AG09319 (cell line): ENCODE results near the gene VAPA.

Experiments used
- DNase-seq: peaks from one replicate; pipeline ENCODE4 v3.0.0-alpha.2; 2010; ENCODE audit warnings: low read depth; ENCODE audit errors: extremely low read depth
- TF ChIP-seq, protein P1 (sequence below): IDR thresholded peaks from 2 replicates; pipeline ENCODE4 v1.5.1; 2011; ENCODE audit warnings: low read depth, mild to moderate bottlenecking, inconsistent platforms, low read length, moderate library complexity

Gene VAPA, protein sequence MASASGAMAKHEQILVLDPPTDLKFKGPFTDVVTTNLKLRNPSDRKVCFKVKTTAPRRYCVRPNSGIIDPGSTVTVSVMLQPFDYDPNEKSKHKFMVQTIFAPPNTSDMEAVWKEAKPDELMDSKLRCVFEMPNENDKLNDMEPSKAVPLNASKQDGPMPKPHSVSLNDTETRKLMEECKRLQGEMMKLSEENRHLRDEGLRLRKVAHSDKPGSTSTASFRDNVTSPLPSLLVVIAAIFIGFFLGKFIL

DNA sequence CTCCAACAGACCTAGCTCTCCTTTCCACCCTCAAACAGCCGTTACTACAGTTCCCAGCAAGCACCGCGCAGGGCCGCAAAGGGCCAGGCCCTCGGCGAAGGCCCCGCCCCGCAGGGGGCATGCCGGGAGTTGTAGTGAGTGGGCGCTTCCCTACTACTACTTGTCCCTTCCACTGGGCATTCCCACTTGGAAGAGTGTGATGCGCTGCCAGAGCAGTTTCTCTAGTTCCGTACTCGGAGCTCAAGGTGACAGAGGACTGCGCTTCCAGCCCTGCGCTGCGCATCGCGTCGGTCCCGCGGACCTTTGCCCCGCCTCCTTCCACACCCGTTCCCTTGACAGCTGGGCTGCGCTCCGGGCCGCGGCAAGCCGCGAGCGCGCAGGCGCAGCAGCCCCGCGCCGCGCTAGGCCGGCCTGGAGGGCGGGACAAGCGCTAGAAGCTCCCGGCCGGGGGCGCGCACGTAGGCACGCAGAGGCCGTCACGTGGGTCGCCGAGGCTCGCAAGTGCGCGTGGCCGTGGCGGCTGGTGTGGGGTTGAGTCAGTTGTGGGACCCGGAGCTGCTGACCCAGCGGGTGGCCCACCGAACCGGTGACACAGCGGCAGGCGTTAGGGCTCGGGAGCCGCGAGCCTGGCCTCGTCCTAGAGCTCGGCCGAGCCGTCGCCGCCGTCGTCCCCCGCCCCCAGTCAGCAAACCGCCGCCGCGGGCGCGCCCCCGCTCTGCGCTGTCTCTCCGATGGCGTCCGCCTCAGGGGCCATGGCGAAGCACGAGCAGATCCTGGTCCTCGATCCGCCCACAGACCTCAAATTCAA is at the start of gene VAPA:
Gene VAPA, plus strand, starts transcription at position 491 of the 808 bp plus-strand sequence. Its CDS starts 241 bp downstream, at position 732.
- DNase-seq: peak; percentile 89
- TF ChIP-seq, protein P1, sequence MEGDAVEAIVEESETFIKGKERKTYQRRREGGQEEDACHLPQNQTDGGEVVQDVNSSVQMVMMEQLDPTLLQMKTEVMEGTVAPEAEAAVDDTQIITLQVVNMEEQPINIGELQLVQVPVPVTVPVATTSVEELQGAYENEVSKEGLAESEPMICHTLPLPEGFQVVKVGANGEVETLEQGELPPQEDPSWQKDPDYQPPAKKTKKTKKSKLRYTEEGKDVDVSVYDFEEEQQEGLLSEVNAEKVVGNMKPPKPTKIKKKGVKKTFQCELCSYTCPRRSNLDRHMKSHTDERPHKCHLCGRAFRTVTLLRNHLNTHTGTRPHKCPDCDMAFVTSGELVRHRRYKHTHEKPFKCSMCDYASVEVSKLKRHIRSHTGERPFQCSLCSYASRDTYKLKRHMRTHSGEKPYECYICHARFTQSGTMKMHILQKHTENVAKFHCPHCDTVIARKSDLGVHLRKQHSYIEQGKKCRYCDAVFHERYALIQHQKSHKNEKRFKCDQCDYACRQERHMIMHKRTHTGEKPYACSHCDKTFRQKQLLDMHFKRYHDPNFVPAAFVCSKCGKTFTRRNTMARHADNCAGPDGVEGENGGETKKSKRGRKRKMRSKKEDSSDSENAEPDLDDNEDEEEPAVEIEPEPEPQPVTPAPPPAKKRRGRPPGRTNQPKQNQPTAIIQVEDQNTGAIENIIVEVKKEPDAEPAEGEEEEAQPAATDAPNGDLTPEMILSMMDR: no peak

DNA sequence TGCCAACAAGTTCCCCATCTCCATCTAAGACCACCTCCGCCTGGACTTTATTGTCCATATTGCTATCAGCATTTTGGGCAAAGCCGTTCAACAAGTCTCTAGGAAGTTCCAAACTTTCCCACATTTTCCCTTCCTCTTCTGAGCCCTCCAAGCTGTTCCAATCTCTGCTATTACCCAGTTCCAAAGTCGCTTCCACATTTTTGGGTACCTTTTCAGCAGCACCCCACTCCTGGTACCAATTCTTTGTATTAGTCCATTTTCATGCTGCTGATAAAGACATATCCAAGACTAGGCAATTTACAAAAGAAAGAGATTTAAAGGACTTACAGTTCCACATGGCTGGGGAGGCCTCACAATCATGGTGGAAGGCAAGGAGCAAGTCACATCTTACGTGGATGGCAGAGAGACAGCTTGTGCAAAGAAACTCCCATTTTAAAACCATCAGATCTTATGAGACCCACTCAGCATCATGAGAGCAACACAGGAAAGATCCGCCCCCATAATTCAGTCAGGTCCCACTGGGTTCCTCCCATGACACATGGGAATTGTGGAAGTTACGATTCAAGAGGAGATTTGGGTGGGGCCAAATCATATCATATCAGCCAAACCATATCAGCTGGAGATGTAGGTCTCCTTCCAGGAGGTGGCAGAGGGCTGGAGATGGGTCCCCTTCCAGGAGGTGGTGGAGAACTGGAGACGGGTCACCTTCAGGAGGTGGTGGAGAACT is 47.9 kb upstream of the VAPA start:
- TF ChIP-seq, protein P1: no peak
- DNase-seq: no peak

DNA sequence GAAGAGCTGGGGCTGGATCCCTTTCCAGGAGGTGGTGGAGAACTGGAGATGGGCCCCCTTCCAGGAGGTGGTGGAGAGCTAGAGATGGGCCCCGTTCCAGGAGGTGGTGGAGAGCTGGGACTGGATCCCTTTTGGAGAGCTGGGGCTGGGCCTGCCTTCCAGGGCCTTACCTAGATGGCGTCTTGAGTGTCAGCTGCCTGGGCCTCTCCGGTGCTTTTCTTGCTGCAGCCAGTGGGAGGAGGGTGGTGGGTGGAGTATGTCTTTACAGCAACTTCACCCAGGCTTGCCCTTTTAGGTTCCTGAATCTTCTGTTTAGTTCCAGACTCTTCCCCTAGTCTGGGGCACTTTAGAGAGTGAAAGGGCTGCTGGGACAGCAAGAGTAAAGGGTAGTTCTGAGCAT is 47.2 kb upstream of the VAPA start:
- TF ChIP-seq, protein P1: no peak
- no peak for DNase-seq

DNA sequence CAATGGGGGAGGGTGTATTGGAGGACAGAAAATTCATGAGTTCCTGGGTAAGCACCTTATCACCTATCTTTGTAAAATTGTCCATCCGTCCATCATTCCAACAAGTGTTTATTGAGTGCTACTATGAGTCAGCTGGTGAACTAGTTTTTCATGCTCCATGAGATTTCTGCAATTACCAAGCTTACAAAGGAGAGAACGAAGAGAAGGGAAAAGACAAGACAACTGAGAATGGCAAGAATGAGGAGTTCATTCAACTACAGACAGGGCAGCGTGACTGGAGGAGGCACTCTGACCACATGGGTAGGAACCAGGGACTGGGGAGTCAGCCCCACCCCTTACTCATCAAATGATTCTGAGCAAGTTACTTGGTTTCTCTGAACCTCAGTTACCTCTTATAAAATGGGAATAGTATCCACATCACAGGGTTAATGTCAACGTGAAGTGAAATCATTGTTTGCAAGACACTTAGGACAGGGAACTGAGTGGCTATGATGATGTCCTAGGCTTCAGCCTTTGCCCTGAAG is 46.7 kb upstream of the VAPA start:
- DNase-seq: no peak

DNA sequence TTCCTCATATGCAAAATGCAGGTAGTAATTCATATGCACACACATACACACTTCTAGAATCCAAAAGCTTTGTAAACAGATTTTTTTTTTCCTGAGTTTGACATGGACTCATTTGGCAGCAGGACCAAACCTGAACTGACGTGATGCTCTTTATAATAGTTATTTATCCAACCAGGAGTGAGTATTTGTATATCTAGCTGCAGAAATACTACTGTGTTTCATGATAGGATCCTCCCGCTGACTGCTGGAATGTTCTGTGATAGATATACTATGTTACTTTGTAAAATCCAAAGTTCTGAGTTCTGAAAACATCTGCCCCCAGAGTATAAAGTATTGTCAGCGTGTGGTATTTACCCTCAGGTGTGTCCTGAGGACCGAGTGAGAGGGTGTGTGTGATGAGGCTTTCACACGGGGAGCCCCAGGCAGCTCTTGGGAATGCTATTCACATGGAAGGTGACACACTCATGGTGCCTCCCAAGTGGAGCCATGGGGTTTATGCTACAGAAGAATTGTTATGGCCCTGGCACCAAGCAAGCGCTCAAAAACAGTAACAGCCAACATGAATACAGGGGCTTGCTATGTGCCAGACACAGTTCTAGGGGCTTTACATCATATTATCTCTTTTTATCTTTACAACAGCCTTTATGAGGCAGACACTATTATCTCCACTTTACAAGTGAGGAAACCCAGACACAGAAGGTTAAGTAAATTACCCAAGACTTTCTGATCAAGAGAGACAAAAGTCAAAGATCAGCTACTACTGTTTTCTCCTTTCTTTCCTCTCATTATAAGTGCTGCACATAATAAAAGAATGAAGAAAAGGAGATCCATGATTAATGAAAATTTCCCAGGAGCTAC is 44.7 kb upstream of the VAPA start:
- TF ChIP-seq, protein P1: no peak
- DNase-seq: no peak

More for the DNA sequence above, 46.7 kb upstream of the VAPA start:
- TF ChIP-seq, protein P1: no peak

DNA sequence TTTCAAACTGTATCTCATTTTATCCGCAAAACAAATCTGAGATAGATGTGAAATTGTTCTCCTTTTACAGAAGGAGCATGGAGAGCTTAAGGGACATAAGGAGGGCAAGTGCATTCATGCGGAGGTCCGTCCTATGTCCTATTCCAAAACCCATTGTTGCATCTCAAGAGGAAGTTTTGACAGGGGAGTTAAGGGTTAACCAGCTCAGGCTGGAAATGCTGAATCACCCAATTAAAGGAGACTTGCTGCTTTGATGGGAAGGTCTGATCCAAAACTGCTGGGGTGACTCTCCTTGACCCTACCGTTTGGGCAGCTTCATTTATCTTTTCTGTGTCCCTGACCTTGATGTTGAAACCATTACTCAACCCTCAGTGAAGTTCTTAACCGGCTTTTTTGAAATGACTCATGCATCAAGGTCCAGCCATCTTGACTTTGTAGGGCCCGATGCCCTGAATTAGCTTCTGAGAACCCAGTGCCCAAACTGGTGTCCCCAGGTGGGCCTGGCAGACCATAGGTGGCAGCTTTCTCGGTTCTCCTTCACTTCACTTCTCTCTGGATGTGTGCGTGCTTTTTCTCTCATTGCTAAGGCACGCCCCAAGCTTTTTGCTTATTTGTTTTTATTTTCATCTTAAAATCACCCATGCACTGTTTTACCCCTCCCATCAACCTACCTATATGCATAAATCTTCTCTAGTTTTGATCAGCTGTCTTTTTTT is 43.9 kb upstream of the VAPA start:
- no peak for DNase-seq
- TF ChIP-seq, protein P1: no peak
